Subcutaneous adipose tissue (tissue), 4 donors: ENCODE data around the gene OPA3. TPM values are rescaled to one million over a fixed set of nuclear protein-coding genes. Genes with fewer than 3 reads are reported as not detected.

Experiments used
- CTCF ChIP-seq: fragments of 450-650 bp; IDR thresholded peaks from one replicate; pipeline ENCODE4 v1.5.1; 2016; ENCODE audit warnings: low read depth, mild to moderate bottlenecking, control low read depth, antibody characterized with exemption, moderate library complexity
- total RNA-seq, 4 donors: library from RNA; depleted of rRNA; stranded (reverse); fragments of >200 nt; gene quantifications; one replicate each; pipeline ENCODE4 v1.1.0, GENCODE V29; 2016

The OPA3 gene
- total RNA-seq, 4 donors from 2014 or later = 2.7 to 11.6 (median 6.4) TPM

GRCh38 chr19:45592366-45592765, 7.8 kb upstream of the OPA3 start:
- no peak for TF ChIP-seq CTCF

GRCh38 chr19:45591638-45592005, 7.0 kb upstream of the OPA3 start:
- no peak for TF ChIP-seq CTCF

DNA sequence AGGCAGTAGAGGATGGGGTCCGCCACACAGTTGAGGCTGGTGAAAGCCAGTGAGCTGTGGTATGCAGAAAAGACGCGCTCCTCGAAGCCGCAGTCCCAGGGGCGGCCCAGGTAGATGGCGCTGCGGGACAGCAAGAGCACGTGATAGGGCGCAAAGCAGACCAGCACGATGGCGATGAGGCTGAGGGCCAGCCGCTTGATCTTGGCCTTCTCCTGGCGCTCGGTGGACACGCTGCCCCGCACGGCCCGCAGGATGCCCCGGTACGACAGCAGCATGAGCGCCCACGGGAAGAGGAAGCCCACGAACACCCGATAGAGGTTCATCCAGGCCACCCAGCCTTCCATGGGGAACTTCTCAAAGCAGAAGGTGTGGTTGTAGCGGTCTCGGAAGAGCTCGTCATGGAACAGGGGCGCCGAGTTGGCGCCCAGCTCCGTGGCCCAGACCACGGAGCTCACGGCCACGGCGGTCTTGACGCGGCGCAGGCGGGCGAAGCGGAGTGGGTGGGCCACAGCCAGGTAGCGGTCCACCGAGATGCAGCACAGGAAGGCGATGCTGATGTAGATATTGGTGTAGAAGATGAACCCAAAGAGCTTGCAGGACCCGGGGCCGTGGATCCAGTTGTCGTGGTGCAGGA, 6.5 kb upstream of the OPA3 start:
- TF ChIP-seq CTCF = no peak

- no peak for TF ChIP-seq CTCF
Observed at GRCh38 chr19:45590300-45591003, 5.8 kb upstream of the OPA3 start.

GRCh38 chr19:45589768-45590167, 5.2 kb upstream of the OPA3 start:
- TF ChIP-seq CTCF = no peak

DNA sequence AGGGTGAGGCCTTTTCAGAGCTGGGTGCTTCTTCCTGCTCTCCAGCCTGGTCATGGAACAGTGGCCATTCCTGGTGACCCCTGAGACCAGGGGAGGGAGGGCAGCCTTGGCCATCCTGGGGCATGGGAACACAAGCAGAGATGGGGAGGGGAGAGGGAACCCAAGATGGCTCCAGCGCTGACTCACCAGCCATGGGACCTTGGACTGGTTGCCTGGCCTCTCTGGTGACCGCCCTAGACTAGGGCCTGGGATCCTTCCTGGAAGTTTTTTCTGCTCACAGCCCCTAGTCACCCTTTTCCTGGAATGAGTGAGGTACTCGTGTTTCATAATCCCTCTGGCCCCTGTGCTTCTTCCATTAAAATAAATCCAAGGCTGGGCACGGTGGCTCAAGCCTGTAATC, 3.3 kb upstream of the OPA3 start:
- TF ChIP-seq CTCF = no peak

- no peak for TF ChIP-seq CTCF
Observed at GRCh38 chr19:45585158-45585577, 566 bp upstream of the OPA3 start.
